ENCODE measurements around the gene TRIM31.

DNA sequence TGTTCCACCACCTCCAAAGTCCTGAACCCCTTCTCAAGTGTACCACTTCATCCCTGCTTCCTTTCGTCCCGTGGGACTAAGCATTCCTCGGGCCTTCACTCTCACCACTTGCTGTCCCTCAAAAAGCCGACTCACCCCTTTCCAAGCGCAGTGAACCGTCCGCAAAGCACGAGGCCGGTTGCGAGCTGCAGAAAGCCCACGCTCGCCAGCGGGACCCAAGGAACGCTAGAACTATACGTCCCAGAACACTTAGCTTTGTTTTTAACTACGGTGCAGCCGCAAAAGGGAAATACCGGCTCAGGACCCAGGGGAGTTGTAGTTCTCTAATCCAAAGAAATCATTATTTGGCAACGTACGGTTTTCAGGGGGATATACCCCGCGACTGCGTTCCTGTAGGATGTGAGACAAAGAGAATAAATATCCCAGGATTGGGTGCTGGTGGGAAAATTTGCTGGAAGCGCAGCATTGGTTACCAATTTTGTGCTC is 52.2 kb downstream of the TRIM31 start:
- TF ChIP-seq POLR2A (IDR thresholded peaks at IDR 0.05; ENCODE audit: low read length) = no peak
- TF ChIP-seq CHD2 (IDR thresholded peaks at IDR 0.05; ENCODE audit: low read length, partially characterized antibody) = no peak
- no peak for TF ChIP-seq MAX (IDR thresholded peaks at IDR 0.05)
